ENCODE results near the gene FUT4.

Gene FUT4

GRCh38 chr11:94533696-94534630 lies 9.8 kb upstream of the FUT4 start:
- no peak for DNase-seq (ENCODE audit: extremely low read depth, low read depth)
- TF ChIP-seq, protein P1, sequence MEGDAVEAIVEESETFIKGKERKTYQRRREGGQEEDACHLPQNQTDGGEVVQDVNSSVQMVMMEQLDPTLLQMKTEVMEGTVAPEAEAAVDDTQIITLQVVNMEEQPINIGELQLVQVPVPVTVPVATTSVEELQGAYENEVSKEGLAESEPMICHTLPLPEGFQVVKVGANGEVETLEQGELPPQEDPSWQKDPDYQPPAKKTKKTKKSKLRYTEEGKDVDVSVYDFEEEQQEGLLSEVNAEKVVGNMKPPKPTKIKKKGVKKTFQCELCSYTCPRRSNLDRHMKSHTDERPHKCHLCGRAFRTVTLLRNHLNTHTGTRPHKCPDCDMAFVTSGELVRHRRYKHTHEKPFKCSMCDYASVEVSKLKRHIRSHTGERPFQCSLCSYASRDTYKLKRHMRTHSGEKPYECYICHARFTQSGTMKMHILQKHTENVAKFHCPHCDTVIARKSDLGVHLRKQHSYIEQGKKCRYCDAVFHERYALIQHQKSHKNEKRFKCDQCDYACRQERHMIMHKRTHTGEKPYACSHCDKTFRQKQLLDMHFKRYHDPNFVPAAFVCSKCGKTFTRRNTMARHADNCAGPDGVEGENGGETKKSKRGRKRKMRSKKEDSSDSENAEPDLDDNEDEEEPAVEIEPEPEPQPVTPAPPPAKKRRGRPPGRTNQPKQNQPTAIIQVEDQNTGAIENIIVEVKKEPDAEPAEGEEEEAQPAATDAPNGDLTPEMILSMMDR (IDR thresholded peaks at IDR 0.05; ENCODE audit: low read depth, low read length): no peak

DNA sequence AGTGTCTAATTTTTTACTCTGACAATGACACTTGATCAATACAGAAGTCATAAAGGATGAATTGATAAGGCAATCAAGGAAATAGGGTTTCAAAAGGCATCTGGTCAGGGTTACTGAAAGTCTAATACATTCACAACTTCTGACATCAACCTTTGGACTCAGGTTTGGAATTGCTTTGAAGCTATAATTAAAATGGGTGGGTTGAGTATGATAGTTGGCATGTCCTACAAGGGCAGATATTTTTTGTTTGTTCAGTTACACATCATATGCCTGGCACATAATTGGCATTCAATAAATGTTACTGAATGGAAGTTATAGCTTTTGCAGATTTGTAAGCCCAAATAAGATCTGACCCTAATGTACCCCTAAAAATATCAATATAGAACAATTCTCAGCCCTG lies 7.3 kb upstream of the FUT4 start:
- DNase-seq (ENCODE audit: extremely low read depth, low read depth): no peak
- TF ChIP-seq, protein P1 (IDR thresholded peaks at IDR 0.05; ENCODE audit: low read depth, low read length): no peak

DNA sequence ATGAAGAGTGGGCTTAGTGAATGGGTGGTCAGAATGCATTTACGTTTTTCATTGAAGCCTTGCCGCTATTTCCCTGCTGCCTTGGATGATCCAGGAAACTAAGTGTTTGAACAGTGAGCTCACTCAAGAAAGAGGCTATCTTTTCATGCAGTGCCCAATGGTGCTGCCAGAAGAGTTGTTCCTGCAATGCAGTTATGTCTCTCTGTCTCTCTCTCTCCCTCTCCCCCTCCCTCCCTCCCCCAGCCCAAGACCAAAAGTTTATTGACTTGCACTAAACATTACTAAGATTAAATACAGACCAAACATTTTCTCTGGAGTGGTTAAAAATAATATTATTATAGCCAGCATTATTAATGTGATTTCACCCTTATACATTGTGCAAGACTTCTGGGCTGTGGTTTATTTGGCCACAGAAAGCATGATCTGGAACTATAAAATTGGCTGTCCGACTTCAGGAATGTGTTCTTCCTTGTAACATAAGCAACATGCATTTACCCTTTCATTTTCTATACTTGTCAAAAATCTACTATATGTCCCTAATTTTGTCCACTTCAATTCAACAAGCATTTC lies 6.6 kb upstream of the FUT4 start:
- no peak for DNase-seq (ENCODE audit: extremely low read depth, low read depth)
- TF ChIP-seq, protein P1 (IDR thresholded peaks at IDR 0.05; ENCODE audit: low read depth, low read length): no peak

DNA sequence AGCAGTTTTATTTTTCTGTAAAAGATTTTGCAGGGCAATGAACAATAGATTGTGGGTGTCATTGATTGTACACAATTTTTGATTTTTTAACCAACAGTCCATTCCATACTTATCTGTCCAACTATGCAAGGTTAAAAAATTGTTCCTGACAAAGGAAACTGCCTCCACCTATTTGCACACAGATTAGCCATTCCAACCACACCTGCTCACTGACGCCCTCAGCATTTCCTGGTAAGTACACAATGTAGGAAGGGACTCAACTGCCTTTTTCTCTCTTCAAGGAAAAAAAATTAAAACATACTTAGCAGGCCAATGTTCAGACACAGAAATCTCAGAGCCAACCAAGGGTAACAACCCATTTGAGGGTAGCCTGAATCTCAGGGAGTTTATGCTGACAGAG lies 4.3 kb upstream of the FUT4 start:
- TF ChIP-seq, protein P1 (IDR thresholded peaks at IDR 0.05; ENCODE audit: low read depth, low read length): no peak
- DNase-seq (ENCODE audit: extremely low read depth, low read depth): no peak

GRCh38 chr11:94544646-94545263 lies 1.0 kb downstream of the FUT4 start:
- no peak for DNase-seq (ENCODE audit: extremely low read depth, low read depth)
- TF ChIP-seq, protein P1 (IDR thresholded peaks at IDR 0.05; ENCODE audit: low read depth, low read length): no peak

- no peak for DNase-seq (ENCODE audit: extremely low read depth, low read depth)
- TF ChIP-seq, protein P1 (IDR thresholded peaks at IDR 0.05; ENCODE audit: low read depth, low read length): no peak
These were observed 1.8 kb downstream of the FUT4 start for GRCh38 chr11:94545264-94546161.

All from AG09319 (cell line).